ENCODE measurements around the gene DCBLD2. TPM values are rescaled to one million over a fixed set of nuclear protein-coding genes. Genes with fewer than 3 reads are reported as not detected.

The DCBLD2 gene
- total and polyA plus RNA-seq, 2 of the 13 experiments (the other 11 are each of a cell fraction or from before 2014, with no cell fraction given), result 43.8 to 56.9 TPM

DNA sequence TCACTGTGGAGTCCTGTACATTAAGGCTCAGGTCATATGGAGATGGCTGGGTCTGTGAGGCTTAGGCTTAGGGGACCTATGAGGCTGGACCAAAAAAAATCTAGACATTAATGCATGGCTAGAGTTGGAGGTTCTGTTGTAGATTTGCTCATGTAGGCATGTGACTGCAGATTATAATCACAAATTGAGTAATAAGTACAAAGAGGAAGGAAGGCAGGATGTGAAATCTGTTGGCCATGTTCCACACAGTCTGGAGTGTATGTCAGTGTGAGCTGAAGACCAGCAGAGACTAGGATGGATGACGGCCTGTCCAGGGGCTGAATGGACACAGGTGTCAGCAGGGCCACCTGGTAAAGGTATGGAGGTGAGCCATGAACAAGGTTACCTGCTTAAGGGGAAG lies 138.4 kb downstream of the DCBLD2 start, which contains the start of gene ST3GAL6 (continued):
- no peak for TF ChIP-seq HMGXB4 (CRISPR knock-in tag; IDR thresholded peaks at IDR 0.05; ENCODE audit: borderline replicate concordance in 1 of 2, low read depth in 1 of 2)
- TF ChIP-seq ZNF766 (CRISPR knock-in tag; IDR thresholded peaks at IDR 0.05; ENCODE audit: borderline replicate concordance), result no peak
- no peak for TF ChIP-seq MIER2 (CRISPR knock-in tag; IDR thresholded peaks at IDR 0.05)

GRCh38 chr3:98761643-98762229 lies 139.8 kb downstream of the DCBLD2 start:
- Histone ChIP-seq H3K4me2 (ENCODE audit: low read depth, low read length) (no peak overlapping the region), H4K20me1 (ENCODE audit: insufficient read depth, low read length) (no peaks in the 10 kb centered on the region; the same call in 1 of the 2 replicates), H3K27me3 (ENCODE audit: control insufficient read depth in 1 of 2, insufficient read depth in 2 of 2, low read length in 2 of 2) (no peaks in the 10 kb centered on the region), H2AFZ (ENCODE audit: low read length) (no peak overlapping the region), H3K36me3 (replicated peaks in 1 of 2; ENCODE audit: control insufficient read depth in 1 of 2, insufficient read depth in 2 of 2, low read length in 2 of 2) (peaks cover 2 to 16% of the 10 kb centered on the region in 2 experiments; a peak in 4 of 5 replicates), H3K9ac (ENCODE audit: insufficient read depth, low read depth, low read length) (no peak overlapping the region), H3K79me2 (ENCODE audit: insufficient read depth, low read length) (peaks cover 22% of the 10 kb centered on the region), H3K4me1 (ENCODE audit: insufficient read depth, low read length) (no peaks in the 10 kb centered on the region), H3K9me3 (ENCODE audit: low read length) (no peaks in the 10 kb centered on the region), H3K27ac (ENCODE audit: extremely low read length, insufficient read depth, low read length) (no peak overlapping the region), H3K4me3 (replicated peaks in 1 of 3; ENCODE audit: insufficient read depth in 1 of 3, low read depth in 2 of 3, low read length in 3 of 3) (no peak overlapping the region)
- ATAC-seq, result no peak
- in situ Hi-C loops (cut with HindIII; ENCODE audit: extremely low pct_ligation_motif_present, low pct_unique_long_range_greater_than_20kb), result no loop called here
- ChIA-PET POLR2A (no interaction called here), CTCF (ENCODE audit: low intra/inter-chr PET ratio, low total read pairs) (no interaction called here)
- intact Hi-C loops (cut with micrococcal nuclease; ENCODE audit: unreplicated experiment), result no loop called here
- no peak for DNase-seq (ENCODE audit: low spot score)
- BruUV-seq (replicated peaks), result no TSS peak
- FAIRE-seq, result no peak
- TF ChIP-seq ZNF605 (CRISPR knock-in tag; IDR thresholded peaks at IDR 0.05) (no peak), ZC3H4 (CRISPR knock-in tag; IDR thresholded peaks at IDR 0.05; ENCODE audit: borderline replicate concordance) (no peak), ZFP82 (CRISPR knock-in tag; IDR thresholded peaks at IDR 0.05; ENCODE audit: borderline replicate concordance) (no peak), ZNF20 (CRISPR knock-in tag; IDR thresholded peaks at IDR 0.05) (no peak), SRSF9 (IDR thresholded peaks at IDR 0.05; ENCODE audit: borderline replicate concordance, insufficient read depth, low read depth, low read length, poor library complexity, severe bottlenecking) (no peak), HBP1 (CRISPR knock-in tag; IDR thresholded peaks at IDR 0.05; ENCODE audit: low read depth) (no peak), NFKB2 (CRISPR knock-in tag; IDR thresholded peaks at IDR 0.05; ENCODE audit: borderline replicate concordance) (no peak), IRF1 (CRISPR knock-in tag; IDR thresholded peaks at IDR 0.05; ENCODE audit: low read depth) (no peak), HCFC1 (IDR thresholded peaks at IDR 0.05; ENCODE audit: low read depth, low read length) (no peak), ZNF746 (CRISPR knock-in tag; IDR thresholded peaks at IDR 0.05) (no peak)
- TF ChIP-seq, protein P1, sequence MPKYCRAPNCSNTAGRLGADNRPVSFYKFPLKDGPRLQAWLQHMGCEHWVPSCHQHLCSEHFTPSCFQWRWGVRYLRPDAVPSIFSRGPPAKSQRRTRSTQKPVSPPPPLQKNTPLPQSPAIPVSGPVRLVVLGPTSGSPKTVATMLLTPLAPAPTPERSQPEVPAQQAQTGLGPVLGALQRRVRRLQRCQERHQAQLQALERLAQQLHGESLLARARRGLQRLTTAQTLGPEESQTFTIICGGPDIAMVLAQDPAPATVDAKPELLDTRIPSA (CRISPR knock-in tag; IDR thresholded peaks at IDR 0.05; ENCODE audit: borderline replicate concordance), result no peak
- 97% methylated on average over 2 of the region's 2 CpGs for WGBS (ENCODE audit: low lambda C conversion rate)

All from HepG2 (cell line).